ENCODE results near the gene SLC9A7. TPM values are rescaled to one million over a fixed set of nuclear protein-coding genes. Genes with fewer than 3 reads are reported as not detected.

SLC9A7 gene
- total and polyA plus RNA-seq, 2 donors from 2014 or later = 2.4 to 16.1 TPM

DNA sequence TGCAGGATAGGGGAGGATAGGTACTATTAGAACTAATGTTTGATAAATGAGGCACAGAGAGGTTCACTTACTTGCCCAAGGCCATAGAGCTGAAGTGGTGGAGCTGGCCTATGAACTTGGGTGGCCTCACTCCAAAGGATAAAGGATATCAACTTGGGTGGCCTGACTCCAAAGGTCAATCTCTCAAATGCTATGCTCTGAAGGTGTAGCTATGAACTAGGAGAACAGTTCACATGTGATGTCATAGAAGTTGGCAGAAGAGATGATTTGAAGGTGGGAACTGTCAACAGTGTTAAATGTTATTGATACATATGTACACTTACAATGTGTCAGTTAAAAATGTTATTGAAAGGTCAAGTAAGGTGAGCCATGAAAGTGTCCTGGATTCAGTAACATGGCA, 191.5 kb downstream of the SLC9A7 start:
- H3K9ac ChIP-seq (ENCODE audit: low read length in 3 of 3) = no peak overlapping the region
- no peaks in the 10 kb centered on the region for H3K9me3 ChIP-seq (ENCODE audit: control insufficient read depth in 2 of 3, insufficient read depth in 1 of 3, low read length in 3 of 3)
- H3K36me3 ChIP-seq (ENCODE audit: control insufficient read depth in 2 of 3, insufficient read depth in 3 of 3, low read length in 3 of 3) = no peaks in the 10 kb centered on the region
- no peaks in the 10 kb centered on the region for H3K4me1 ChIP-seq (ENCODE audit: control insufficient read depth in 2 of 3, insufficient read depth in 2 of 3, low read depth in 1 of 3, low read length in 3 of 3)
- TF ChIP-seq CTCF (IDR thresholded peaks at IDR 0.05; ENCODE audit: borderline replicate concordance, extremely low read depth, insufficient read depth) = no peak
- no peak overlapping the region for H3K4me3 ChIP-seq (ENCODE audit: low read length in 3 of 3)
- peaks cover 2% of the 10 kb centered on the region for H3K27me3 ChIP-seq (ENCODE audit: control insufficient read depth, insufficient read depth, low read length)
- no peak for DNase-seq
- no peak overlapping the region for H3K27ac ChIP-seq (ENCODE audit: low read depth in 2 of 2, low read length in 2 of 2)
- intact Hi-C loops (cut with DNase I) = no loop called here
- no peak for FAIRE-seq

DNA sequence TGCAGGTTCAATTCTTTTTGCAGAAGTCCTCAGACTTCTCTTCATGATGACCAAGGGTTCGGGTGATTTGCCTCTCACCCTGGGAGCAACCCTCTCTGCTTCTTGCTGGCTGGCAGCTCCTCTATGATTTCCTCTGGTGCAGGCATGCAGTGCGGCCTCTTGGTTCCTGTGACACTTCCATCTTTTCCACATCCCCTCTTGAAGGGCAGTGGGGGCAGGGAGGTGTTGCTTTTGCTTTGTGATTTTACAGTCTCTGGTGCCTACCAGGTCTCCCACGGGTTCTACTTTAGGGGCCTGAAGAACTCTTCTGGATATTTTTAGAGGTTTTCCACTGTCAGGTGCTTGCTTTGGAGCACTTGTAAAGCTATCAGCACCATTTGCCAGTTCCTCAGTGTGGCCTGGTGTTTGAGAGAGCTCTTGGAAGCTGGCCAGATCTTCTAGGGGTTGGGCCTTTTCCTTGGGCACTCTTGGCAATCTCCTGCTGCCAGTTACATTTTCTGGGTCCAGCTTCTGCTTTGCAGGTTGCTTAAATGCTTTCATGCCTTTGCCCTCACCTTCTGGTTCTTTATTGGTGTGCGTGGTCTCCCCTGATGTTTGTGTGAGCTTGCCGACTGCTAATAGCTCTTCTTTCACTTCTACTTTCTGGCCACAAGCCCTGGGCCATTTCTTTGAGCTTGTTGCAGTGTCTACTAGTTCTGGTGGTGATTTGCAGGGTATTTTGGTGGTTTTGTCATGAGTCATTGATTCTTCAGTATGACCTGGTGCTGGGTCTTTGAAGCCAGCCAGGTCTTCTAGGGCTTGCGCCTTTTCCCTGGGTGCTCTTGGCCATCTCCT, 196.9 kb downstream of the SLC9A7 start:
- FAIRE-seq = no peak
- intact Hi-C loops (cut with DNase I) = no loop called here

GRCh38 chrX:46559062-46559461, 199.9 kb downstream of the SLC9A7 start:
- Histone ChIP-seq H3K4me1 (ENCODE audit: control insufficient read depth in 2 of 3, insufficient read depth in 2 of 3, low read depth in 1 of 3, low read length in 3 of 3) (no peaks in the 10 kb centered on the region), H3K4me3 (ENCODE audit: low read length in 3 of 3) (no peak overlapping the region), H3K36me3 (ENCODE audit: control insufficient read depth in 2 of 3, insufficient read depth in 3 of 3, low read length in 3 of 3) (no peaks in the 10 kb centered on the region), H3K9me3 (ENCODE audit: control insufficient read depth in 2 of 3, insufficient read depth in 1 of 3, low read length in 3 of 3) (no peaks in the 10 kb centered on the region), H3K27ac (ENCODE audit: low read depth in 2 of 2, low read length in 2 of 2) (no peak overlapping the region), H3K9ac (ENCODE audit: low read length in 3 of 3) (no peak overlapping the region), H3K27me3 (ENCODE audit: control insufficient read depth, insufficient read depth, low read length) (no peaks in the 10 kb centered on the region)
- no peak for TF ChIP-seq CTCF (IDR thresholded peaks at IDR 0.05; ENCODE audit: borderline replicate concordance, extremely low read depth, insufficient read depth)
- FAIRE-seq (no peak), DNase-seq (no peak)
- intact Hi-C loops (cut with DNase I) = no loop called here

More for the DNA sequence above, 196.9 kb downstream of the SLC9A7 start:
- Histone ChIP-seq H3K9me3 (ENCODE audit: control insufficient read depth in 2 of 3, insufficient read depth in 1 of 3, low read length in 3 of 3) (no peaks in the 10 kb centered on the region), H3K4me3 (ENCODE audit: low read length in 3 of 3) (no peak overlapping the region), H3K27ac (ENCODE audit: low read depth in 2 of 2, low read length in 2 of 2) (no peak overlapping the region), H3K4me1 (ENCODE audit: control insufficient read depth in 2 of 3, insufficient read depth in 2 of 3, low read depth in 1 of 3, low read length in 3 of 3) (no peaks in the 10 kb centered on the region), H3K27me3 (ENCODE audit: control insufficient read depth, insufficient read depth, low read length) (no peaks in the 10 kb centered on the region), H3K9ac (ENCODE audit: low read length in 3 of 3) (no peak overlapping the region), H3K36me3 (ENCODE audit: control insufficient read depth in 2 of 3, insufficient read depth in 3 of 3, low read length in 3 of 3) (no peaks in the 10 kb centered on the region)
- no peak for DNase-seq
- no peak for TF ChIP-seq CTCF (IDR thresholded peaks at IDR 0.05; ENCODE audit: borderline replicate concordance, extremely low read depth, insufficient read depth)
